HG02943 (cell line): ENCODE measurements around the gene XPO6.
A peak's percentile ranks its signal among the peaks of the same experiment; 100 is the strongest.

Experiments
- ATAC-seq: cut with Tn5 transposase; IDR thresholded peaks from one replicate; pipeline ENCODE4 v1.9.1; 2021; ENCODE audit warnings: mild to moderate bottlenecking, low read depth, moderate library complexity; ENCODE audit not compliant: unreplicated experiment

XPO6 gene

GRCh38 chr16:28210979-28211588, 681 bp downstream of the XPO6 start:
- ATAC-seq = no peak

GRCh38 chr16:28210264-28210663, 1.5 kb downstream of the XPO6 start:
- ATAC-seq = no peak

- ATAC-seq = no peak
Observed at GRCh38 chr16:28208824-28209223, 2.9 kb downstream of the XPO6 start.

- ATAC-seq = no peak
Observed at GRCh38 chr16:28208131-28208530, 3.6 kb downstream of the XPO6 start.

GRCh38 chr16:28207399-28207798, 4.4 kb downstream of the XPO6 start:
- ATAC-seq = no peak

- ATAC-seq = no peak
Observed at GRCh38 chr16:28205974-28206373, 5.8 kb downstream of the XPO6 start.

GRCh38 chr16:28205117-28205899, 6.5 kb downstream of the XPO6 start:
- no peak for ATAC-seq

GRCh38 chr16:28204622-28205021, 7.1 kb downstream of the XPO6 start:
- ATAC-seq = no peak

- no peak for ATAC-seq
Observed at GRCh38 chr16:28204204-28204603, 7.6 kb downstream of the XPO6 start.

- no peak for ATAC-seq
Observed at GRCh38 chr16:28202147-28202746, 9.5 kb downstream of the XPO6 start.

- ATAC-seq = no peak
Observed at GRCh38 chr16:28200661-28201060, 11.1 kb downstream of the XPO6 start.

GRCh38 chr16:28196387-28196987, 15.3 kb downstream of the XPO6 start:
- no peak for ATAC-seq

- no peak for ATAC-seq
Observed at GRCh38 chr16:28195859-28196258, 15.9 kb downstream of the XPO6 start.

GRCh38 chr16:28193530-28194423, 18.0 kb downstream of the XPO6 start:
- ATAC-seq = no peak

- ATAC-seq = peak; percentile 52
Observed at GRCh38 chr16:28192806-28193529, 18.8 kb downstream of the XPO6 start.

GRCh38 chr16:28191364-28191960, 20.3 kb downstream of the XPO6 start:
- no peak for ATAC-seq

GRCh38 chr16:28189245-28189644, 22.5 kb downstream of the XPO6 start:
- no peak for ATAC-seq

GRCh38 chr16:28188085-28188916, 23.5 kb downstream of the XPO6 start:
- ATAC-seq = peak; percentile 72
